ENCODE results near the gene DOCK11.

DNA sequence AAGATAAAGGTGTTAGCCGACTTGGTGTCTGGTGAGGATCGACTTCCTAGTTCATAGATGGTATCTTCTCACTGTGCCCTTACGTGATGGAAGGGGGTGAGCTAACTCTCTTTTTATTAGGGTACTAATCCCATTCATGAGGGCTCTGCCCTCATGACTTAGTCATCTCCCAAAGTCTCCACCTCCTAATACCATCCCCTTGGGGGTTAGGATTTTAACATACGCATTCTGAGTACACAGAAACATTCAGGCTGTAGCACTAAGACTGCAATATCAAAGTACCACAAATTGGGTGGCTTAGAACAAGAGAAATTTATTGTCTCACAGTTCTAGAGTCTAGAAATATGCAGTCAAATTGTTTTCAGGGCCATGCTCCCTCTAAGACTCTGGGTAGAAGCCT is 173.8 kb downstream of the DOCK11 start:
- TF ChIP-seq, protein P1, sequence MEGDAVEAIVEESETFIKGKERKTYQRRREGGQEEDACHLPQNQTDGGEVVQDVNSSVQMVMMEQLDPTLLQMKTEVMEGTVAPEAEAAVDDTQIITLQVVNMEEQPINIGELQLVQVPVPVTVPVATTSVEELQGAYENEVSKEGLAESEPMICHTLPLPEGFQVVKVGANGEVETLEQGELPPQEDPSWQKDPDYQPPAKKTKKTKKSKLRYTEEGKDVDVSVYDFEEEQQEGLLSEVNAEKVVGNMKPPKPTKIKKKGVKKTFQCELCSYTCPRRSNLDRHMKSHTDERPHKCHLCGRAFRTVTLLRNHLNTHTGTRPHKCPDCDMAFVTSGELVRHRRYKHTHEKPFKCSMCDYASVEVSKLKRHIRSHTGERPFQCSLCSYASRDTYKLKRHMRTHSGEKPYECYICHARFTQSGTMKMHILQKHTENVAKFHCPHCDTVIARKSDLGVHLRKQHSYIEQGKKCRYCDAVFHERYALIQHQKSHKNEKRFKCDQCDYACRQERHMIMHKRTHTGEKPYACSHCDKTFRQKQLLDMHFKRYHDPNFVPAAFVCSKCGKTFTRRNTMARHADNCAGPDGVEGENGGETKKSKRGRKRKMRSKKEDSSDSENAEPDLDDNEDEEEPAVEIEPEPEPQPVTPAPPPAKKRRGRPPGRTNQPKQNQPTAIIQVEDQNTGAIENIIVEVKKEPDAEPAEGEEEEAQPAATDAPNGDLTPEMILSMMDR (conservative IDR thresholded peaks at IDR 0.05; ENCODE audit: low read length) = no peak
- no peak for TF ChIP-seq EZH2phosphoT487 (IDR thresholded peaks at IDR 0.05; ENCODE audit: borderline replicate concordance)
